Lung (tissue), 12 donors: ENCODE results near the gene DOK6. TPM values are rescaled to one million over a fixed set of nuclear protein-coding genes. Genes with fewer than 3 reads are reported as not detected.

ENCODE experiments used
- ATAC-seq: fragments of 200-7000 bp; cut with Tn5 transposase; one replicate; pipeline ENCODE4 v1.9.1; 2020; ENCODE audit warnings: moderate number of reproducible peaks; ENCODE audit not compliant: insufficient read depth, low FRiP score
- DNase-seq, 3 donors: peaks; one replicate each; pipeline ENCODE4 v3.0.0-alpha.2; 2013 to 2017
- H3K27ac ChIP-seq, 2 donors: one replicate each; pipeline ENCODE4 v1.5.1; 2013; ENCODE audit warnings: mild to moderate bottlenecking in 2 of 2, moderate library complexity in 2 of 2, control low read depth in 1 of 2, inconsistent platforms in 1 of 2, low read depth in 1 of 2, low read length in 1 of 2
- H3K27me3 ChIP-seq, 3 donors: one replicate each; pipeline ENCODE4 v1.5.1; 2013; ENCODE audit warnings: low read length in 2 of 3; ENCODE audit not compliant: control insufficient read depth in 3 of 3, insufficient read depth in 3 of 3
- H3K36me3 ChIP-seq, 4 donors: one replicate each; pipeline ENCODE4 v1.5.1; 2013; ENCODE audit warnings: low read length in 4 of 4, mild to moderate bottlenecking in 1 of 4, moderate library complexity in 1 of 4; ENCODE audit not compliant: control insufficient read depth in 4 of 4, insufficient read depth in 4 of 4
- H3K4me1 ChIP-seq, 5 donors: one replicate each; pipeline ENCODE4 v1.5.1; 2013; ENCODE audit warnings: low read length in 5 of 5, mild to moderate bottlenecking in 2 of 5, moderate library complexity in 1 of 5; ENCODE audit not compliant: control insufficient read depth in 5 of 5, insufficient read depth in 5 of 5
- H3K4me3 ChIP-seq: one replicate; pipeline ENCODE4 v1.5.1; 2013; ENCODE audit warnings: mild to moderate bottlenecking, control low read depth, moderate library complexity
- H3K9ac ChIP-seq, 2 donors: one replicate each; pipeline ENCODE4 v1.5.1; 2013; ENCODE audit warnings: low read length in 2 of 2, control low read depth in 1 of 2; ENCODE audit not compliant: insufficient read depth in 1 of 2
- H3K9me3 ChIP-seq, 4 donors: one replicate each; pipeline ENCODE4 v1.5.1; 2013; ENCODE audit warnings: low read length in 3 of 4, mild to moderate bottlenecking in 1 of 4, moderate library complexity in 1 of 4; ENCODE audit not compliant: control insufficient read depth in 4 of 4, insufficient read depth in 3 of 4
- WGBS, 2 donors: extraction: QIAGEN DNeasy Blood & Tissue Kit; methylation state at CpG; one replicate each; pipeline ENCODE4 v1.1.7; 2013; 5-methylcytosine and 5-hydroxymethylcytosine counted together
- polyA plus RNA-seq, 2 donors: library from polyadenylated mRNA; stranded (reverse); fragments of 200-250 nt; gene quantifications; one replicate each; pipeline ENCODE4 v1.2.1, GENCODE V29; 2013
- total RNA-seq, 2 donors: library from RNA; depleted of rRNA in 1 of 2; stranded (reverse); fragments of >200 nt in 1 of 2; gene quantifications; one replicate each; pipeline ENCODE4 v1.2.1, GENCODE V29; 2014 to 2021
- TF ChIP-seq, protein P1 (sequence below): IDR thresholded peaks from 2 replicates; pipeline ENCODE4 v1.5.1; 2012; ENCODE audit warnings: mild to moderate bottlenecking; ENCODE audit errors: control extremely low read depth, extremely low read depth
- donor health status: control.
- donor health status: control.
- donor health status: Bipolar disorder and iron deficiency.
- donor health status: healthy.
- donor health status: DM: yes; HTN: yes; CAD: no.

Gene DOK6
- total and polyA plus RNA-seq, 4 donors: 0.61 to 21.3 (median 2.7) TPM

DNA sequence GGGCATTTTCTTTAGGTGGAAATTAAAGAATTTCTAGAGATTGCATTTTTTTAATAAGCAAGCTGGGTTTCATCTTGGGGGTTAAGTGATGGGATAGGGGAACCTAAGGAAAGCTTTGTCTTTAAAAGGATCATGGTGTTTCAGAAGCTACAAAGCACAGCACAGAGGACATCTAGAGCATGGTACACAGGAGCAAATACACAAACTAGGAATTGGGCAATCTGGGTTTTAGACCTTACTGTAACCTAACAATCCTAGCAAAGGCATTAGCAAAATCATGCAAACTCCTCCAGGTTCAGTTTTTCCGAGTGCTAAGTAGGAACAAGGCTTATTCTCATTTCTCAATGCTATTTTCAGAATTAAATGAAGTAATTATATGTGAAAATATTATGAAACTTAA lies 412.9 kb downstream of the DOK6 start:
- Histone ChIP-seq H3K27me3 (no peaks in the 10 kb centered on the region), H3K27ac (no peak overlapping the region), H3K36me3 (no peaks in the 10 kb centered on the region), H3K4me1 (peaks cover 0 to 9% (median 2%) of the 10 kb centered on the region in 5 donors), H3K9me3 (peaks cover 0 to 2% (median 0%) of the 10 kb centered on the region in 4 donors), H3K9ac (no peak overlapping the region), H3K4me3 (no peak overlapping the region)
- ATAC-seq (no peak), DNase-seq (no peak)
- TF ChIP-seq, protein P1, sequence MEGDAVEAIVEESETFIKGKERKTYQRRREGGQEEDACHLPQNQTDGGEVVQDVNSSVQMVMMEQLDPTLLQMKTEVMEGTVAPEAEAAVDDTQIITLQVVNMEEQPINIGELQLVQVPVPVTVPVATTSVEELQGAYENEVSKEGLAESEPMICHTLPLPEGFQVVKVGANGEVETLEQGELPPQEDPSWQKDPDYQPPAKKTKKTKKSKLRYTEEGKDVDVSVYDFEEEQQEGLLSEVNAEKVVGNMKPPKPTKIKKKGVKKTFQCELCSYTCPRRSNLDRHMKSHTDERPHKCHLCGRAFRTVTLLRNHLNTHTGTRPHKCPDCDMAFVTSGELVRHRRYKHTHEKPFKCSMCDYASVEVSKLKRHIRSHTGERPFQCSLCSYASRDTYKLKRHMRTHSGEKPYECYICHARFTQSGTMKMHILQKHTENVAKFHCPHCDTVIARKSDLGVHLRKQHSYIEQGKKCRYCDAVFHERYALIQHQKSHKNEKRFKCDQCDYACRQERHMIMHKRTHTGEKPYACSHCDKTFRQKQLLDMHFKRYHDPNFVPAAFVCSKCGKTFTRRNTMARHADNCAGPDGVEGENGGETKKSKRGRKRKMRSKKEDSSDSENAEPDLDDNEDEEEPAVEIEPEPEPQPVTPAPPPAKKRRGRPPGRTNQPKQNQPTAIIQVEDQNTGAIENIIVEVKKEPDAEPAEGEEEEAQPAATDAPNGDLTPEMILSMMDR: no peak
- WGBS, 2 donors: 86 to 90% methylated on average over 1 of the region's 1 CpG

DNA sequence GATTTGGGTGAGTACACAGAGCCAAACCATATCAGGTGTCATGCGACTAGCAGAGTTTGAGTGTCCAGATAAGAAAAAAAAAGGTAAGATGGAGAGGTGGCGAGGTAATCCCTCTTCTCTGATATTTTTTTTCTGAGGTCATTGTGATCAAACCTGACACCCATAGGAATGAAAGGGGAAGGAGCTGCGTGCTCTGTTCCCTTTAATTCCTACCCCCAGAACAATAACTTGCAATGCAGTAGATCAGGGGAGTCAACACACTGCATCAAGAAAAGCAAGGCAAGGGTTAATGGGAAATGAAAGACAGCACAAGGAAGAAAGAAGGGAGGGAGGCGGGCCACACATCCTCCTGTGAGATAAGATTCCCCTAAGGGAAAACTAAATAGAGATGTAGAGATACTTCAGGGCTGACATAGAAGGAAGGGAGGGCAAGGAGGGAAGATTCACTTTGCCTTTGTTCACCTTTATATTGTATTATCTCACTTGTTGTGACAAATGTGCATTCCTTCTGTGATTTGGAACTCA lies 414.2 kb downstream of the DOK6 start:
- peaks cover 0 to 2% (median 0%) of the 10 kb centered on the region in 4 donors for H3K9me3 ChIP-seq
- TF ChIP-seq, protein P1: no peak
- H3K4me1 ChIP-seq: peaks cover 0 to 9% (median 2%) of the 10 kb centered on the region in 5 donors
- no peak for ATAC-seq
- no peaks in the 10 kb centered on the region for H3K27me3 ChIP-seq
- no peak overlapping the region for H3K27ac ChIP-seq
- no peaks in the 10 kb centered on the region for H3K36me3 ChIP-seq
- no peak overlapping the region for H3K4me3 ChIP-seq
- 77 to 86% methylated on average over 4 of the region's 4 CpGs for WGBS, 2 donors
- no peak for DNase-seq
- H3K9ac ChIP-seq: no peak overlapping the region

DNA sequence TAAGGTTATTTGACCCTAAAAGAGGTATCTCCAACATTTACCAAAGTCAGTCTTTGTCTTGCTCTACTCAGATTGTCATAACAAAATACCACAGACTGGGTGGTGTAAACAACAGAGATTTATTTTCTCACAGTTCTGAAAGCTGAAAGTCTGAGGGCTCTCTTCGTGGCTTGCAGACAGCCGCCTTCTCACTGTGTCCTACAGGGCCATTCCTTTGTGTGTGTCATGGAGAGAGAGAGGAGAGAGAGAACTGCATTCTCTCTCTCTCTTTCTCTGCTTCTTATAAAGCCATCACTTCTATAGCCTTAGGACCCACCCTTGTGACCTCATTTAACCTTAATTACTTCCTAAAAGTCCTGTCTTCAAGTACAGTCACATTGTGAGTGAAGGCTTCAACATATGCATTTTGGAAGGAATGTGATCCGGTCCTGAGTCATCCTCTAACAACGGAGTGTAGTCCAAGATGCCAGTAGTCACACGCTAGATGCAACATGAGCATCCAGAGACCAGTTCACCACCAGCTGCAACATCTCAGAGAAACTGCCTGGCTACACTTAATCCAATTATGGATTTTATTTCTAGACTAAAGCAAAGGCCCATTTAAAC lies 416.8 kb downstream of the DOK6 start:
- Histone ChIP-seq H3K4me1 (peaks cover 0 to 9% (median 2%) of the 10 kb centered on the region in 5 donors), H3K27me3 (no peaks in the 10 kb centered on the region), H3K27ac (no peak overlapping the region), H3K9ac (no peak overlapping the region), H3K9me3 (peaks cover 0 to 7% (median under 1%) of the 10 kb centered on the region in 4 donors), H3K36me3 (no peaks in the 10 kb centered on the region), H3K4me3 (no peak overlapping the region)
- DNase-seq (peak; percentile 57 to 86 (median 71)), ATAC-seq (no peak)
- TF ChIP-seq, protein P1: no peak
- WGBS, 2 donors: 80% methylated on average over 5 of the region's 5 CpGs
